Trophoblast cell (in vitro differentiated cells and primary cell): Measurements from ENCODE around the gene RASGRF1.

Experiments used
- DNase-seq, 2 donors: peaks; one replicate each; pipeline ENCODE4 v3.0.0-alpha.2; 2016
- H2AFZ ChIP-seq: 2 replicates; pipeline ENCODE4 v1.6.1; 2013; ENCODE audit warnings: low read length, moderate library complexity, mild to moderate bottlenecking; ENCODE audit not compliant: insufficient read depth, poor library complexity
- H2AK5ac ChIP-seq: 2 replicates; pipeline ENCODE4 v1.6.1; 2013; ENCODE audit warnings: mild to moderate bottlenecking, low read length
- H2BK120ac ChIP-seq: 2 replicates; pipeline ENCODE4 v1.6.1; 2013; ENCODE audit warnings: low read length, mild to moderate bottlenecking, moderate library complexity; ENCODE audit not compliant: insufficient read depth, poor library complexity
- H2BK12ac ChIP-seq: 2 replicates; pipeline ENCODE4 v1.6.1; 2013; ENCODE audit warnings: mild to moderate bottlenecking, low read length, moderate library complexity
- H2BK5ac ChIP-seq: 2 replicates; pipeline ENCODE4 v1.6.1; 2013; ENCODE audit warnings: low read length, low read depth, moderate library complexity, mild to moderate bottlenecking; ENCODE audit not compliant: poor library complexity
- H3K14ac ChIP-seq: 2 replicates; pipeline ENCODE4 v1.6.1; 2013; ENCODE audit warnings: mild to moderate bottlenecking, low read length
- H3K18ac ChIP-seq: 2 replicates; pipeline ENCODE4 v1.6.1; 2013; ENCODE audit warnings: mild to moderate bottlenecking, low read length
- H3K23ac ChIP-seq: 2 replicates; pipeline ENCODE4 v1.6.1; 2013; ENCODE audit warnings: low read length
- H3K27ac ChIP-seq: 2 replicates; pipeline ENCODE4 v1.5.1; 2013; ENCODE audit warnings: low read depth, mild to moderate bottlenecking, inconsistent platforms, low read length, moderate library complexity
- H3K27me3 ChIP-seq: 2 replicates; pipeline ENCODE4 v1.6.1; 2013; ENCODE audit warnings: inconsistent platforms, mild to moderate bottlenecking, low read length, moderate library complexity; ENCODE audit not compliant: insufficient read depth
- H3K36me3 ChIP-seq, 2 experiments: 1 replicate in 1 of 2; 2 replicates in 1 of 2; pipeline ENCODE4 v1.6.1; 2013; ENCODE audit warnings: low read length in 2 of 2, mild to moderate bottlenecking in 2 of 2, moderate library complexity in 1 of 2; ENCODE audit not compliant: insufficient read depth in 2 of 2, control insufficient read depth in 1 of 2
- H3K4ac ChIP-seq: 2 replicates; pipeline ENCODE4 v1.6.1; 2013; ENCODE audit warnings: low read depth, mild to moderate bottlenecking, low read length, moderate library complexity
- H3K4me1 ChIP-seq, 2 experiments: 1 replicate in 1 of 2; 2 replicates in 1 of 2; pipeline ENCODE4 v1.6.1; 2013; ENCODE audit warnings: low read length in 2 of 2, mild to moderate bottlenecking in 2 of 2, moderate library complexity in 1 of 2; ENCODE audit not compliant: insufficient read depth in 2 of 2, control insufficient read depth in 1 of 2
- H3K4me2 ChIP-seq: 2 replicates; pipeline ENCODE4 v1.6.1; 2013; ENCODE audit warnings: inconsistent platforms, mild to moderate bottlenecking, low read length, moderate library complexity
- H3K4me3 ChIP-seq: 2 replicates; pipeline ENCODE4 v1.5.1; 2013; ENCODE audit warnings: mild to moderate bottlenecking, low read depth, low read length, inconsistent platforms
- H3K79me1 ChIP-seq: one replicate; pipeline ENCODE4 v1.6.1; 2013; ENCODE audit warnings: low read length
- H3K79me2 ChIP-seq: 2 replicates; pipeline ENCODE4 v1.6.1; 2013; ENCODE audit warnings: low read length, mild to moderate bottlenecking; ENCODE audit not compliant: control insufficient read depth, insufficient read depth, poor library complexity
- H3K9ac ChIP-seq: 2 replicates; pipeline ENCODE4 v1.6.1; 2013; ENCODE audit warnings: mild to moderate bottlenecking, low read length
- H3K9me3 ChIP-seq: 2 replicates; pipeline ENCODE4 v1.6.1; 2013; ENCODE audit warnings: low read depth, mild to moderate bottlenecking, control low read depth, inconsistent platforms, low read length; ENCODE audit not compliant: insufficient read depth
- H4K12ac ChIP-seq: 2 replicates; pipeline ENCODE4 v1.6.1; 2013; ENCODE audit warnings: low read depth, mild to moderate bottlenecking, low read length, moderate library complexity
- H4K8ac ChIP-seq: 2 replicates; pipeline ENCODE4 v1.6.1; 2013; ENCODE audit warnings: low read depth, mild to moderate bottlenecking, low read length, moderate library complexity
- H4K91ac ChIP-seq: one replicate; pipeline ENCODE4 v1.6.1; 2013; ENCODE audit warnings: low read depth, mild to moderate bottlenecking, low read length, moderate library complexity
- WGBS: extraction: QIAGEN DNeasy Blood & Tissue Kit; methylation state at CpG from one replicate; pipeline ENCODE4 v1.1.7; 2013; ENCODE audit warnings: missing lambda C conversion rate; ENCODE audit not compliant: insufficient read length, insufficient coverage; ENCODE audit errors: extremely low coverage; 5-methylcytosine and 5-hydroxymethylcytosine counted together

Gene RASGRF1

GRCh38 chr15:78923015-78923414 is 167.6 kb downstream of the RASGRF1 start:
- H3K4ac ChIP-seq, result no peak overlapping the region
- H2BK12ac ChIP-seq, result no peak overlapping the region
- peaks cover 38 to 53% of the 10 kb centered on the region in 2 experiments for H3K36me3 ChIP-seq
- no peaks in the 10 kb centered on the region for H3K27me3 ChIP-seq
- no peak overlapping the region for H3K4me2 ChIP-seq
- DNase-seq, result no peak
- H2AK5ac ChIP-seq, result no peak overlapping the region
- no peak overlapping the region for H3K23ac ChIP-seq
- H3K9ac ChIP-seq, result no peak overlapping the region
- H3K14ac ChIP-seq, result no peak overlapping the region
- H3K4me1 ChIP-seq, result no peaks in the 10 kb centered on the region
- peaks cover 1% of the 10 kb centered on the region for H3K9me3 ChIP-seq
- H3K27ac ChIP-seq, result no peak overlapping the region
- no peaks in the 10 kb centered on the region for H3K79me1 ChIP-seq
- H2AFZ ChIP-seq, result no peak overlapping the region
- H2BK120ac ChIP-seq, result no peak overlapping the region
- no peak overlapping the region for H4K91ac ChIP-seq
- H4K8ac ChIP-seq, result no peak overlapping the region
- no peak overlapping the region for H2BK5ac ChIP-seq
- H3K4me3 ChIP-seq, result no peak overlapping the region
- H3K79me2 ChIP-seq, result no peaks in the 10 kb centered on the region
- no CpG with 5 or more reads among the region's 7 CpGs for WGBS
- no peak overlapping the region for H4K12ac ChIP-seq
- H3K18ac ChIP-seq, result no peak overlapping the region

GRCh38 chr15:78922527-78922926 is 168.1 kb downstream of the RASGRF1 start:
- Histone ChIP-seq H3K79me2 (no peaks in the 10 kb centered on the region), H3K23ac (no peak overlapping the region), H2BK120ac (no peak overlapping the region), H3K4me1 (no peaks in the 10 kb centered on the region), H4K12ac (no peak overlapping the region), H2BK5ac (no peak overlapping the region), H3K4me2 (no peak overlapping the region), H3K4ac (no peak overlapping the region), H3K27me3 (no peaks in the 10 kb centered on the region), H3K4me3 (no peak overlapping the region), H3K9me3 (peaks cover 1% of the 10 kb centered on the region), H3K79me1 (no peaks in the 10 kb centered on the region), H3K27ac (no peak overlapping the region), H3K18ac (no peak overlapping the region), H3K14ac (no peak overlapping the region), H3K9ac (no peak overlapping the region), H4K8ac (no peak overlapping the region), H2BK12ac (no peak overlapping the region), H2AFZ (no peak overlapping the region), H3K36me3 (peaks cover 41 to 57% of the 10 kb centered on the region in 2 experiments), H2AK5ac (no peak overlapping the region), H4K91ac (no peak overlapping the region)
- WGBS, result no CpG with 5 or more reads among the region's 7 CpGs
- DNase-seq, result no peak

DNA sequence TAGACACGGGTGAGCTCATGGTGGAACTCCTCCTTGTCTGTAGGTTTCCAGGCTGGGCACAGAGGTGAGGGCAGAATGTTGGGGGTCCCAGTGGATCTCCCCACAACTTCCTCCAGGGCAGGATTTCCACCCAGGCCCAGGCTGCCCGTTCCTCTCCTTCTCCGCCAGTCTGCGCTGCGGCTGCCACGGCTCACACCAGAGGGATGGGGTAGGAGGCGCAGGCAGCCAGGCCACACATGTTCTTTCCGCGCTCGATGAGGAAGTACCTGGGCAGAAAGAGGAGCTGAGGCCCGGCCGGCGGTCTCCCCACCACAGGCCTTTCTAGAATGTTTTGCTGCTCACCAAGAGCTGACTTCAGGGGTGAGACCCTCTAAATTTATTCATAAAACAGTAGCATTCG is 168.6 kb downstream of the RASGRF1 start:
- Histone ChIP-seq H3K14ac (no peak overlapping the region), H3K36me3 (peaks cover 40 to 52% of the 10 kb centered on the region in 2 experiments), H3K4me3 (no peak overlapping the region), H3K4me1 (peaks cover 0 to under 1% of the 10 kb centered on the region in 2 experiments), H3K4ac (no peak overlapping the region), H2AFZ (no peak overlapping the region), H3K9me3 (peaks cover 1% of the 10 kb centered on the region), H3K4me2 (no peak overlapping the region), H4K8ac (no peak overlapping the region), H3K18ac (no peak overlapping the region), H3K27me3 (no peaks in the 10 kb centered on the region), H3K23ac (no peak overlapping the region), H2BK12ac (no peak overlapping the region), H2AK5ac (no peak overlapping the region), H4K91ac (no peak overlapping the region), H3K79me1 (no peaks in the 10 kb centered on the region), H4K12ac (no peak overlapping the region), H3K27ac (no peak overlapping the region), H3K79me2 (no peaks in the 10 kb centered on the region), H2BK120ac (no peak overlapping the region), H2BK5ac (no peak overlapping the region), H3K9ac (no peak overlapping the region)
- no CpG with 5 or more reads among the region's 14 CpGs for WGBS
- DNase-seq, result no peak

GRCh38 chr15:78921517-78921916 is 169.1 kb downstream of the RASGRF1 start:
- no peak overlapping the region for H3K9ac ChIP-seq
- no peak overlapping the region for H3K18ac ChIP-seq
- H2BK5ac ChIP-seq, result no peak overlapping the region

More at GRCh38 chr15:78921517-78921916, 169.1 kb downstream of the RASGRF1 start:
- Histone ChIP-seq H2AFZ (no peak overlapping the region), H3K79me1 (no peaks in the 10 kb centered on the region), H3K4me3 (no peak overlapping the region), H3K9me3 (no peaks in the 10 kb centered on the region), H3K23ac (no peak overlapping the region), H3K36me3 (peaks cover 40 to 48% of the 10 kb centered on the region in 2 experiments), H3K14ac (no peak overlapping the region), H3K4ac (no peak overlapping the region), H4K12ac (no peak overlapping the region), H4K91ac (no peak overlapping the region), H2BK12ac (no peak overlapping the region), H3K4me1 (peaks cover 0 to 4% of the 10 kb centered on the region in 2 experiments), H3K79me2 (no peaks in the 10 kb centered on the region), H3K27ac (no peak overlapping the region), H4K8ac (no peak overlapping the region), H3K4me2 (no peak overlapping the region), H3K27me3 (no peaks in the 10 kb centered on the region), H2AK5ac (no peak overlapping the region), H2BK120ac (no peak overlapping the region)
- no peak for DNase-seq
- WGBS, result no CpG with 5 or more reads among the region's 6 CpGs
